Uterus (tissue), 2 donors: Measurements from ENCODE around the gene P2RX5.

Experiments used
- CTCF ChIP-seq, 4 experiments: fragments of 200-600 bp in 2 of 4; fragments of 450-650 bp in 2 of 4; sonication (generic) in 2 of 4; IDR thresholded peaks; one replicate each; pipeline ENCODE4 v1.5.1; 2016 to 2019; ENCODE audit warnings: antibody characterized with exemption in 4 of 4, mild to moderate bottlenecking in 2 of 4, moderate library complexity in 1 of 4
- POLR2A ChIP-seq, 2 donors: fragments of 450-650 bp; IDR thresholded peaks; one replicate each; pipeline ENCODE4 v1.6.1; 2016; ENCODE audit warnings: antibody characterized with exemption in 2 of 2, mild to moderate bottlenecking in 1 of 2, moderate library complexity in 1 of 2

GRCh38 chr17:3636908-3637373 lies 59.0 kb downstream of the P2RX5 start:
- no peak for TF ChIP-seq CTCF (IDR thresholded peaks at IDR 0.05)
- no peak for TF ChIP-seq POLR2A (IDR thresholded peaks at IDR 0.05)
